HepG2 (cell line): Measurements from ENCODE around the gene METTL27. TPM values are rescaled to one million over a fixed set of nuclear protein-coding genes. Genes with fewer than 3 reads are reported as not detected.

ENCODE experiments used
- ATAC-seq: fragments of 200-7000 bp; cut with Tn5 transposase; 3 replicates; pipeline ENCODE4 v1.9.1; 2020; ENCODE audit warnings: mild to moderate bottlenecking, moderate library complexity
- BruUV-seq: library from RNA; stranded (reverse); fragments of 400-500 nt; replicated peaks from 2 replicates; lab custom pipeline; 2021; lab: Mats Ljungman, UMichigan
- CTCF ChIA-PET: fragments of 300-600 bp; formaldehyde crosslinking; extraction: SDS; loops from one replicate; lab custom pipeline; 2021; ENCODE audit warnings: low total read pairs, inconsistent platforms, low intra/inter-chr PET ratio; lab: Yijun Ruan, JAX
- POLR2A ChIA-PET: fragments of 350-600 bp; sonication (Branson Sonifier 250); formaldehyde crosslinking; loops from one replicate; lab custom pipeline; 2020; ENCODE audit warnings: antibody characterized with exemption, inconsistent platforms; lab: Yijun Ruan, JAX
- DNase-seq: peaks from one replicate; pipeline ENCODE4 v3.0.0-alpha.2; 2015; ENCODE audit warnings: low spot score
- FAIRE-seq: peaks from 3 replicates; lab custom pipeline; 2011; peaks lifted over from hg19 to GRCh38; lab: Jason Lieb, UNC
- H2AFZ ChIP-seq: one replicate; pipeline ENCODE4 v1.6.1; 2011; ENCODE audit warnings: low read length, inconsistent platforms
- H3K27ac ChIP-seq: fragments of 300-600 bp; 3 replicates; pipeline ENCODE4 v1.8.0; 2011; ENCODE audit warnings: mixed run types, mild to moderate bottlenecking, mixed read lengths, low read length, inconsistent platforms; ENCODE audit not compliant: insufficient read depth; ENCODE audit errors: extremely low read length
- H3K27me3 ChIP-seq, 2 experiments: fragments of 200-600 bp in 1 of 2; 2 replicates in 1 of 2; 3 replicates in 1 of 2; pipeline versions ENCODE4 v1.6.0 to v1.8.0; 2011; ENCODE audit warnings: low read length in 2 of 2, mild to moderate bottlenecking in 2 of 2, moderate library complexity in 2 of 2, inconsistent platforms in 1 of 2; ENCODE audit not compliant: insufficient read depth in 2 of 2, control insufficient read depth in 1 of 2
- H3K36me3 ChIP-seq, 2 experiments: fragments of 200-600 bp in 1 of 2; replicated peaks in 1 of 2; 2 replicates in 1 of 2; 3 replicates in 1 of 2; pipeline versions ENCODE4 v1.5.1 to v1.8.0; 2011; ENCODE audit warnings: low read length in 2 of 2, inconsistent platforms in 1 of 2; ENCODE audit not compliant: insufficient read depth in 2 of 2, control insufficient read depth in 1 of 2
- H3K4me1 ChIP-seq: 2 replicates; pipeline ENCODE4 v1.5.1; 2012; ENCODE audit warnings: low read length, inconsistent platforms; ENCODE audit not compliant: insufficient read depth
- H3K4me2 ChIP-seq: 2 replicates; pipeline ENCODE4 v1.6.0; 2011; ENCODE audit warnings: low read depth, low read length, inconsistent platforms
- H3K4me3 ChIP-seq, 3 experiments: fragments of 200-600 bp in 1 of 3; sonication (generic), shearing (Covaris generic) in 1 of 3; replicated peaks in 1 of 3; 2 replicates each; pipeline ENCODE4 v1.5.1; 2011 to 2016; ENCODE audit warnings: low read length in 3 of 3, inconsistent platforms in 2 of 3, low read depth in 2 of 3, mild to moderate bottlenecking in 2 of 3, control low read depth in 1 of 3, mixed read lengths in 1 of 3; ENCODE audit not compliant: insufficient read depth in 1 of 3
- H3K79me2 ChIP-seq: one replicate; pipeline ENCODE4 v1.6.1; 2011; ENCODE audit warnings: low read length, inconsistent platforms; ENCODE audit not compliant: insufficient read depth
- H3K9ac ChIP-seq: 2 replicates; pipeline ENCODE4 v1.6.0; 2011; ENCODE audit warnings: mild to moderate bottlenecking, low read depth, low read length, inconsistent platforms; ENCODE audit not compliant: insufficient read depth
- H3K9me3 ChIP-seq: 2 replicates; pipeline ENCODE4 v1.5.1; 2012; ENCODE audit warnings: mild to moderate bottlenecking, low read length
- H4K20me1 ChIP-seq: 2 replicates; pipeline ENCODE4 v1.6.0; 2011; ENCODE audit warnings: inconsistent platforms, mild to moderate bottlenecking, low read length, moderate library complexity; ENCODE audit not compliant: insufficient read depth
- EHMT2 ChIP-seq: fragments of 200-600 bp; sonication (generic); IDR thresholded peaks from 2 replicates; pipeline ENCODE4 v1.7.0; 2017; ENCODE audit warnings: antibody characterized with exemption, low read depth, low read length, borderline replicate concordance
- PAWR ChIP-seq: sonication (generic); formaldehyde crosslinking; IDR thresholded peaks from 2 replicates; pipeline ENCODE4 v1.4.0; 2020; ENCODE audit warnings: missing genetic modification reagents, mild to moderate bottlenecking, borderline replicate concordance
- POLR2G ChIP-seq: fragments of 200-400 bp; formaldehyde crosslinking; IDR thresholded peaks from 2 replicates; pipeline ENCODE4 v1.6.1; 2018; ENCODE audit warnings: mild to moderate bottlenecking, low read depth, low read length, moderate library complexity
- PRPF4 ChIP-seq: fragments of 200-400 bp; formaldehyde crosslinking; IDR thresholded peaks from 2 replicates; pipeline ENCODE4 v1.6.1; 2016; ENCODE audit warnings: low read length, low read depth; ENCODE audit not compliant: poor library complexity, severe bottlenecking
- RFXAP ChIP-seq: sonication (generic); formaldehyde crosslinking; IDR thresholded peaks from 2 replicates; pipeline ENCODE4 v1.4.0; 2020; ENCODE audit warnings: missing genetic modification reagents, borderline replicate concordance
- SALL2 ChIP-seq: sonication (generic); formaldehyde crosslinking; IDR thresholded peaks from 2 replicates; pipeline ENCODE4 v1.8.1; 2023; ENCODE audit warnings: mild to moderate bottlenecking, missing genetic modification reagents, inconsistent platforms
- SKIL ChIP-seq: sonication (generic); formaldehyde crosslinking; IDR thresholded peaks from 2 replicates; pipeline ENCODE4 v1.8.0; 2022; ENCODE audit warnings: missing genetic modification reagents, mild to moderate bottlenecking, moderate library complexity, borderline replicate concordance
- SNAPC5 ChIP-seq: sonication (generic); formaldehyde crosslinking; IDR thresholded peaks from 2 replicates; pipeline ENCODE4 v1.8.1; 2023; ENCODE audit warnings: mild to moderate bottlenecking, missing genetic modification reagents, borderline replicate concordance
- ZBTB20 ChIP-seq: sonication (generic); formaldehyde crosslinking; IDR thresholded peaks from 2 replicates; pipeline ENCODE4 v1.8.1; 2023; ENCODE audit warnings: missing genetic modification reagents, low read depth, mild to moderate bottlenecking, borderline replicate concordance
- ZBTB4 ChIP-seq: sonication (generic); formaldehyde crosslinking; IDR thresholded peaks from 2 replicates; pipeline ENCODE4 v1.4.0; 2020; ENCODE audit warnings: missing genetic modification reagents, mild to moderate bottlenecking, borderline replicate concordance
- ZBTB46 ChIP-seq: sonication (generic); formaldehyde crosslinking; IDR thresholded peaks from 2 replicates; pipeline ENCODE4 v1.4.0; 2020; ENCODE audit warnings: mild to moderate bottlenecking, missing genetic modification reagents, borderline replicate concordance
- ZNF12 ChIP-seq: sonication (generic); formaldehyde crosslinking; IDR thresholded peaks from 2 replicates; pipeline ENCODE4 v1.5.0; 2020; ENCODE audit warnings: missing genetic modification reagents
- ZNF275 ChIP-seq: sonication (generic); formaldehyde crosslinking; IDR thresholded peaks from 2 replicates; pipeline ENCODE4 v1.8.0; 2022; ENCODE audit warnings: missing genetic modification reagents, mild to moderate bottlenecking, inconsistent platforms, borderline replicate concordance
- ZNF557 ChIP-seq: sonication (generic); formaldehyde crosslinking; IDR thresholded peaks from 2 replicates; pipeline ENCODE4 v1.4.0; 2020; ENCODE audit warnings: missing genetic modification reagents
- ZNF670 ChIP-seq: sonication (generic); formaldehyde crosslinking; IDR thresholded peaks from 2 replicates; pipeline ENCODE4 v1.8.0; 2022; ENCODE audit warnings: mild to moderate bottlenecking, missing genetic modification reagents, borderline replicate concordance
- ZNF891 ChIP-seq: sonication (generic); formaldehyde crosslinking; IDR thresholded peaks from 2 replicates; pipeline ENCODE4 v1.5.0; 2020; ENCODE audit warnings: mild to moderate bottlenecking, missing genetic modification reagents
- WGBS: methylation state at CpG from one replicate; pipeline ENCODE4 v1.1.6; 2017; ENCODE audit warnings: low lambda C conversion rate; 5-methylcytosine and 5-hydroxymethylcytosine counted together
- in situ Hi-C: cut with HindIII; loops from 2 replicates; pipeline ENCODE4 v1.10.0; 2017; ENCODE audit warnings: low pct_unique_long_range_greater_than_20kb; ENCODE audit not compliant: extremely low pct_ligation_motif_present
- intact Hi-C: fragments of 100-400 bp; cut with micrococcal nuclease; formaldehyde crosslinking; loops from one replicate; pipeline ENCODE4 v1.10.0; 2022; ENCODE audit not compliant: unreplicated experiment
- polyA plus RNA-seq, 8 experiments: library from polyadenylated mRNA; depleted of rRNA in 3 of 8; stranded (reverse) in 7 of 8; unstranded in 1 of 8; fragments of >200 nt; fragmentation: Illumina TruSeq in 4 of 8; extraction: Trizol in 4 of 8; gene quantifications; 2 replicates each; pipeline versions ENCODE4 v1.2.1 to v1.2.3, GENCODE V29; 2011 to 2016; ENCODE audit warnings: low read depth in 4 of 8, missing spikeins in 1 of 8, mixed read lengths in 1 of 8; ENCODE audit not compliant: insufficient read depth in 1 of 8
- total RNA-seq, 5 experiments: library from RNA; depleted of rRNA; stranded (reverse); fragments of >200 nt; fragmentation: Illumina TruSeq; extraction: Trizol; gene quantifications; 2 replicates each; pipeline ENCODE4 v1.2.3, GENCODE V29; 2016; ENCODE audit warnings: low read depth in 1 of 5

The METTL27 gene
- total and polyA plus RNA-seq, 2 of the 13 experiments (the other 11 are each of a cell fraction or from before 2014, with no cell fraction given), result 2.0 to 3.0 TPM

- H3K4me2 ChIP-seq, result no peak overlapping the region
- no peak overlapping the region for H3K27ac ChIP-seq
- CTCF ChIA-PET, result no interaction called here
- H3K4me3 ChIP-seq, result no peak overlapping the region
- in situ Hi-C loops, result no loop called here
- no peak overlapping the region for H2AFZ ChIP-seq
- no peaks in the 10 kb centered on the region for H3K79me2 ChIP-seq
- no peaks in the 10 kb centered on the region for H3K4me1 ChIP-seq
- H3K9me3 ChIP-seq, result no peaks in the 10 kb centered on the region
- no peak for FAIRE-seq
- intact Hi-C loops, result no loop called here
- POLR2A ChIA-PET, result no interaction called here
- no peak for ATAC-seq
- 56% methylated on average over 16 of the region's 21 CpGs for WGBS
- H3K9ac ChIP-seq, result no peak overlapping the region
- no peaks in the 10 kb centered on the region for H3K36me3 ChIP-seq
- peaks cover 1 to 2% of the 10 kb centered on the region in 2 experiments; a peak in 2 of 5 replicates for H3K27me3 ChIP-seq
- no peak for DNase-seq
- H4K20me1 ChIP-seq, result no peaks in the 10 kb centered on the region
- BruUV-seq, result no TSS peak
- no peak for TF ChIP-seq ZNF12
- no peak for TF ChIP-seq EHMT2
- no peak for TF ChIP-seq ZBTB46 (CRISPR knock-in tag)
- TF ChIP-seq SALL2 (CRISPR knock-in tag), result no peak
- no peak for TF ChIP-seq PRPF4
- no peak for TF ChIP-seq SKIL
- TF ChIP-seq ZBTB20 (CRISPR knock-in tag), result no peak
- TF ChIP-seq POLR2G, result no peak
- no peak for TF ChIP-seq RFXAP (CRISPR knock-in tag)
- TF ChIP-seq ZNF557 (CRISPR knock-in tag), result no peak
- TF ChIP-seq ZNF891 (CRISPR knock-in tag), result no peak
- no peak for TF ChIP-seq ZNF670
- TF ChIP-seq SNAPC5 (CRISPR knock-in tag), result no peak
- no peak for TF ChIP-seq ZBTB4 (CRISPR knock-in tag)
- no peak for TF ChIP-seq ZNF275 (CRISPR knock-in tag)
- TF ChIP-seq PAWR (CRISPR knock-in tag), result no peak
Measured at GRCh38 chr7:73809467-73809951, 32.8 kb downstream of the METTL27 start.
